ENCODE results near the gene EMSY.

The EMSY gene

GRCh38 chr11:76588455-76589325, 143.9 kb downstream of the EMSY start:
- Mint-ChIP-seq H3K4me1 (peaks cover 21% of the 10 kb centered on the region), H3K9me3 (peaks cover 5% of the 10 kb centered on the region), H3K27me3 (ENCODE audit: low read depth, poor library complexity) (peaks cover 6% of the 10 kb centered on the region), H3K4me3 (no peak overlapping the region), H3K27ac (no peak overlapping the region), H3K36me3 (ENCODE audit: low read depth) (no peaks in the 10 kb centered on the region)
- TF ChIP-seq, protein P1, sequence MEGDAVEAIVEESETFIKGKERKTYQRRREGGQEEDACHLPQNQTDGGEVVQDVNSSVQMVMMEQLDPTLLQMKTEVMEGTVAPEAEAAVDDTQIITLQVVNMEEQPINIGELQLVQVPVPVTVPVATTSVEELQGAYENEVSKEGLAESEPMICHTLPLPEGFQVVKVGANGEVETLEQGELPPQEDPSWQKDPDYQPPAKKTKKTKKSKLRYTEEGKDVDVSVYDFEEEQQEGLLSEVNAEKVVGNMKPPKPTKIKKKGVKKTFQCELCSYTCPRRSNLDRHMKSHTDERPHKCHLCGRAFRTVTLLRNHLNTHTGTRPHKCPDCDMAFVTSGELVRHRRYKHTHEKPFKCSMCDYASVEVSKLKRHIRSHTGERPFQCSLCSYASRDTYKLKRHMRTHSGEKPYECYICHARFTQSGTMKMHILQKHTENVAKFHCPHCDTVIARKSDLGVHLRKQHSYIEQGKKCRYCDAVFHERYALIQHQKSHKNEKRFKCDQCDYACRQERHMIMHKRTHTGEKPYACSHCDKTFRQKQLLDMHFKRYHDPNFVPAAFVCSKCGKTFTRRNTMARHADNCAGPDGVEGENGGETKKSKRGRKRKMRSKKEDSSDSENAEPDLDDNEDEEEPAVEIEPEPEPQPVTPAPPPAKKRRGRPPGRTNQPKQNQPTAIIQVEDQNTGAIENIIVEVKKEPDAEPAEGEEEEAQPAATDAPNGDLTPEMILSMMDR (IDR thresholded peaks at IDR 0.05): no peak
- no peak for DNase-seq

DNA sequence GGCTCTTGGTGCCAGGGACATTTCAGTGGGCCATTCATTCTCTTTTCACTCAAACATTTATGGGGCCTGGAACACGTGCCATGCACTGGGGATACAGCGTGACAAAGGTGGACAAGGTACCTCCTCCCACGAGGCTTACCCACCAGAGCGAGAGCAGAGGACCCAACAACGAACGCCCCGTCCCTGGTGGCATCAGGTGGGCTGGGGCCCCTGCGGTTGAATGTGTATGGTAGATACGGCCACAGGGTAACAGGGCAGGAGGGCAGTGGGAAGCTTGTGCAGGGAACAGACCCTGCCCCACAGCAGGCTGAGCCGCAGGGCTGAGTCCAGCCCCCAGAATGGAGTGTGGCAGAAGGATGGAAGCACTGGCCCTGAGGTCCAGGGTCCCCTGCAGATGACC, 144.7 kb downstream of the EMSY start:
- Mint-ChIP-seq H3K36me3 (ENCODE audit: low read depth) (no peaks in the 10 kb centered on the region), H3K4me3 (no peak overlapping the region), H3K27ac (no peak overlapping the region), H3K9me3 (peaks cover 3% of the 10 kb centered on the region), H3K27me3 (ENCODE audit: low read depth, poor library complexity) (peaks cover 6% of the 10 kb centered on the region), H3K4me1 (peaks cover 21% of the 10 kb centered on the region)
- no peak for DNase-seq
- TF ChIP-seq, protein P1 (IDR thresholded peaks at IDR 0.05): no peak

- TF ChIP-seq, protein P1 (IDR thresholded peaks at IDR 0.05): no peak
- Mint-ChIP-seq H3K36me3 (ENCODE audit: low read depth) (no peaks in the 10 kb centered on the region), H3K9me3 (peaks cover 6% of the 10 kb centered on the region), H3K4me3 (no peak overlapping the region), H3K27me3 (ENCODE audit: low read depth, poor library complexity) (peaks cover 6% of the 10 kb centered on the region), H3K4me1 (peaks cover 21% of the 10 kb centered on the region), H3K27ac (no peak overlapping the region)
- DNase-seq: no peak
These were observed 145.4 kb downstream of the EMSY start for GRCh38 chr11:76589964-76590950.

DNA sequence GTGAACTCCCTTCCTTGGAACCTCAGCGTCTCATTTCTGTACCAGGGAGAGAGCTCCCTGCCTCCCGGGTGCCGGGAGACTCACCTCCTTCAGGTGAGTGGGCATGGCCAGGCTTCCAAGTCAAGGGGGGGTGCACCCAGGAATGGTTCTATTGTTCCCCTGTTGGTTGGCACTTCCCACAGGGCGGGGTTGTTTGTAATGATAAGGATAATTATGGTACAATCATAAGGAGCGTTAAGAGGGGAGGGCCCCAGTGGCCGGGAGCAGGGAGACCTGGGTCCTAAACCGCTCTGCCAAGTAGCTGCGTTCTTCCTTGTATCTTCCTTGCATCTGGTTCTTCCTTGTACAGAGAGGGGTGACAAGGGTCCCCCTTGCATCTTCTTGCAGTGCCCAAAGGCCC, 146.6 kb downstream of the EMSY start:
- Mint-ChIP-seq H3K4me1 (peaks cover 21% of the 10 kb centered on the region), H3K4me3 (no peak overlapping the region), H3K27ac (no peak overlapping the region), H3K36me3 (ENCODE audit: low read depth) (no peaks in the 10 kb centered on the region), H3K9me3 (peaks cover 6% of the 10 kb centered on the region), H3K27me3 (ENCODE audit: low read depth, poor library complexity) (peaks cover 6% of the 10 kb centered on the region)
- TF ChIP-seq, protein P1 (IDR thresholded peaks at IDR 0.05): no peak
- DNase-seq: no peak

DNA sequence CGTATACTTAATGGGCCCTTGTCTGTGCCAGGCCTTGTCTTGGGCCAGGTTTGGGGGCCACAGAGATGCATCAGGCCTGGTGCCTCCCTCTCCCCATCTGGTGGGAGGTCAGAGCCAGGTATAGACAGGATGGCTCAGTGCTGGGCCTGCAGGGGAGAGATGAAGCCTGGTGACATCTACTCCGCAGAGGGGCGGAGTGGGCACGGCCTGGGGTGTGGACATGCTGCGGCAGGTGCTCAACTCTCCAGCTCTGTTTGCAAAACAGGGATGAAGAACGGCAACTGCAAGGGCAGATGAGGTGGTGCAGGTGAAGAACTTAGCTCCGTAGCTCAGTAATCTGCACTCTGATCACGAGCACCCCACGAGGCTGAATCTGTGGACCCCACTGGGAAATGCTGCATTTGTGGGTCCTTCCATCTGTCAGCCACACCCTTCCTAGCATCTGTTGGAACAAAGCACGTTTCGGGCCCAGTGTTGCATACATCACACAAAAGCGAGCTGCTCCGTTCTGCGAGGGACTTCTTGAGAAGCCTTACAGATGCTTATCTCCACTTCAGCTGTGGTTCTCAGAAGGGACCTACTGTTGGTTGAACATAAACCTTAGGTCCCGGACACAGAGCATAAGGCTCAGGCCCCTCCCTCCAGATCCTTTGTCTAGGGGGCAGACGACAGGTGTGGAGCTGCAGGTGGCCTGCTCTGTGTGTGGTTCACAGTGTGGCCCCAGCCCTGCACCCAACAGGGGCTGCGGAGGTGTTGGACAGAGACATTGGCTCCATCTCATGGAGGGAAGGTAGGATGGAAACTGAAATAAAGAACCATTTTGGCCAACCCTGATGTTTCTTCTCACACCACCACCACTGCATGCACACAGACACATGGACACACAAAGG, 147.5 kb downstream of the EMSY start:
- peaks cover 21% of the 10 kb centered on the region for H3K4me1 Mint-ChIP-seq
- no peak overlapping the region for H3K4me3 Mint-ChIP-seq
- H3K27ac Mint-ChIP-seq: no peak overlapping the region
- peaks cover 6% of the 10 kb centered on the region for H3K9me3 Mint-ChIP-seq
- DNase-seq: no peak
- peaks cover 6% of the 10 kb centered on the region for H3K27me3 Mint-ChIP-seq (ENCODE audit: low read depth, poor library complexity)
- TF ChIP-seq, protein P1 (IDR thresholded peaks at IDR 0.05): no peak
- H3K36me3 Mint-ChIP-seq (ENCODE audit: low read depth): no peaks in the 10 kb centered on the region

Measured in nephron progenitor cell (in vitro differentiated cells).